ENCODE measurements around the gene ATP8A2. TPM values are rescaled to one million over a fixed set of nuclear protein-coding genes. Genes with fewer than 3 reads are reported as not detected.

The ATP8A2 gene
- total RNA-seq, 1 experiment from 2014 or later = not detected

GRCh38 chr13:25770601-25771000 is 398.8 kb downstream of the ATP8A2 start:
- ChIA-PET CTCF (no interaction called here), POLR2A (no interaction called here)
- Histone ChIP-seq H3K36me3 (ENCODE audit: control insufficient read depth, insufficient read depth, low read length) (no peaks in the 10 kb centered on the region), H3K9me3 (ENCODE audit: control insufficient read depth, insufficient read depth, low read depth, low read length) (no peaks in the 10 kb centered on the region), H3K27me3 (ENCODE audit: control insufficient read depth, insufficient read depth, low read length) (no peaks in the 10 kb centered on the region), H3K27ac (ENCODE audit: low read length) (no peak overlapping the region), H3K4me3 (ENCODE audit: low read depth in 2 of 2, low read length in 2 of 2) (no peak overlapping the region), H3K4me1 (ENCODE audit: control insufficient read depth, insufficient read depth, low read length) (no peaks in the 10 kb centered on the region)
- no TSS peak for BruUV-seq (replicated peaks)
- ATAC-seq (no peak), DNase-seq (ENCODE audit: low read depth, low spot score) (no peak)
- intact Hi-C loops (cut with micrococcal nuclease; ENCODE audit: unreplicated experiment) = no loop called here
- TF ChIP-seq TCF7L2 (IDR thresholded peaks at IDR 0.05; ENCODE audit: low read depth, low read length) (no peak), CTCF (IDR thresholded peaks at IDR 0.05) (no peak), POLR2AphosphoS5 (IDR thresholded peaks at IDR 0.05; ENCODE audit: low read depth, low read length) (no peak), SIN3A (IDR thresholded peaks at IDR 0.05; ENCODE audit: borderline replicate concordance, insufficient read depth, low read depth, low read length) (no peak)
- TF ChIP-seq, protein P1, sequence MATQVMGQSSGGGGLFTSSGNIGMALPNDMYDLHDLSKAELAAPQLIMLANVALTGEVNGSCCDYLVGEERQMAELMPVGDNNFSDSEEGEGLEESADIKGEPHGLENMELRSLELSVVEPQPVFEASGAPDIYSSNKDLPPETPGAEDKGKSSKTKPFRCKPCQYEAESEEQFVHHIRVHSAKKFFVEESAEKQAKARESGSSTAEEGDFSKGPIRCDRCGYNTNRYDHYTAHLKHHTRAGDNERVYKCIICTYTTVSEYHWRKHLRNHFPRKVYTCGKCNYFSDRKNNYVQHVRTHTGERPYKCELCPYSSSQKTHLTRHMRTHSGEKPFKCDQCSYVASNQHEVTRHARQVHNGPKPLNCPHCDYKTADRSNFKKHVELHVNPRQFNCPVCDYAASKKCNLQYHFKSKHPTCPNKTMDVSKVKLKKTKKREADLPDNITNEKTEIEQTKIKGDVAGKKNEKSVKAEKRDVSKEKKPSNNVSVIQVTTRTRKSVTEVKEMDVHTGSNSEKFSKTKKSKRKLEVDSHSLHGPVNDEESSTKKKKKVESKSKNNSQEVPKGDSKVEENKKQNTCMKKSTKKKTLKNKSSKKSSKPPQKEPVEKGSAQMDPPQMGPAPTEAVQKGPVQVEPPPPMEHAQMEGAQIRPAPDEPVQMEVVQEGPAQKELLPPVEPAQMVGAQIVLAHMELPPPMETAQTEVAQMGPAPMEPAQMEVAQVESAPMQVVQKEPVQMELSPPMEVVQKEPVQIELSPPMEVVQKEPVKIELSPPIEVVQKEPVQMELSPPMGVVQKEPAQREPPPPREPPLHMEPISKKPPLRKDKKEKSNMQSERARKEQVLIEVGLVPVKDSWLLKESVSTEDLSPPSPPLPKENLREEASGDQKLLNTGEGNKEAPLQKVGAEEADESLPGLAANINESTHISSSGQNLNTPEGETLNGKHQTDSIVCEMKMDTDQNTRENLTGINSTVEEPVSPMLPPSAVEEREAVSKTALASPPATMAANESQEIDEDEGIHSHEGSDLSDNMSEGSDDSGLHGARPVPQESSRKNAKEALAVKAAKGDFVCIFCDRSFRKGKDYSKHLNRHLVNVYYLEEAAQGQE (IDR thresholded peaks at IDR 0.05; ENCODE audit: insufficient read depth in 1 of 2, low read depth in 2 of 2, low read length in 1 of 2) = no peak
- in situ Hi-C loops (cut with HindIII; ENCODE audit: low pct_unique_long_range_greater_than_20kb, low sequenced_read_pairs) = no loop called here

GRCh38 chr13:25771202-25771601 is 399.4 kb downstream of the ATP8A2 start:
- Histone ChIP-seq H3K4me1 (ENCODE audit: control insufficient read depth, insufficient read depth, low read length) (no peaks in the 10 kb centered on the region), H3K4me3 (ENCODE audit: low read depth in 2 of 2, low read length in 2 of 2) (no peak overlapping the region), H3K36me3 (ENCODE audit: control insufficient read depth, insufficient read depth, low read length) (no peaks in the 10 kb centered on the region), H3K27ac (ENCODE audit: low read length) (no peak overlapping the region), H3K9me3 (ENCODE audit: control insufficient read depth, insufficient read depth, low read depth, low read length) (no peaks in the 10 kb centered on the region), H3K27me3 (ENCODE audit: control insufficient read depth, insufficient read depth, low read length) (no peaks in the 10 kb centered on the region)
- ChIA-PET POLR2A (no interaction called here), CTCF (no interaction called here)
- TF ChIP-seq, protein P1 (IDR thresholded peaks at IDR 0.05; ENCODE audit: insufficient read depth in 1 of 2, low read depth in 2 of 2, low read length in 1 of 2) = no peak
- no peak for TF ChIP-seq SIN3A (IDR thresholded peaks at IDR 0.05; ENCODE audit: borderline replicate concordance, insufficient read depth, low read depth, low read length)
- no peak for TF ChIP-seq TCF7L2 (IDR thresholded peaks at IDR 0.05; ENCODE audit: low read depth, low read length)
- no peak for TF ChIP-seq POLR2AphosphoS5 (IDR thresholded peaks at IDR 0.05; ENCODE audit: low read depth, low read length)
- no peak for TF ChIP-seq CTCF (IDR thresholded peaks at IDR 0.05)
- intact Hi-C loops (cut with micrococcal nuclease; ENCODE audit: unreplicated experiment) (no loop called here), in situ Hi-C loops (cut with HindIII; ENCODE audit: low pct_unique_long_range_greater_than_20kb, low sequenced_read_pairs) (no loop called here)
- ATAC-seq (no peak), DNase-seq (ENCODE audit: low read depth, low spot score) (no peak)
- no TSS peak for BruUV-seq (replicated peaks)

All from Panc1 (cell line).